Cortex of kidney (tissue), 1 donor: Measurements from ENCODE around the gene AKAP14.
A peak's percentile ranks its signal among the peaks of the same experiment; 100 is the strongest.
"Not testable (repeated sequence)": the region's sequence is repeated elsewhere in the genome, so short reads cannot be mapped to it uniquely, and the experiment has no call there.

Experiments
- DNase-seq: peaks from one replicate; lab custom pipeline; 2025; lab: John Stamatoyannopoulos, UW

The AKAP14 gene

DNA sequence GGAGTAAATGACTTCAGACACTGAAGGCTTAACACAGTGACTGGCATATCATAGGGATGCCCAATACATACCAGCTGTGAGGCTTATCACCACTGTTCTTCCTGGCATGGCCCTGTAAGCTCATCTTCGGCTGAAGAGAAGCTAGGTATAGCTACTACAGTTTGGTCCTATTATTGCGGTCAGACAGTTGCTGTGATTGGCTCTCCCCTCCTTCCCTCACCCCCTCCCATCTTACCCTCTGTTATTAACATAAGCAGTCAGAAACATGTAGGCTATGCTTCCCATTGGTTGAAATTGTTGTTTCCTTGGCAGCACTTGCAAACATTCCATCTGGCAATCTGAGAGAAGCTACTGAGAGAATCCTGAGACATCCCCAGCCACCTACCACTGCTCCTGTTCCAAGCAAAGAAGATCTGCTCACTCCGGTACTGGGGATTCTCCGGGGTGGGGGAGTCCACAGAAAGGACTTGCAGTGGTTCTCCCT, at the start of gene AKAP14:
TSS of gene AKAP14 (plus strand) at position 51 of the 484 bp plus-strand sequence. CDS start 7,331 bp downstream, outside the sequence.
- no peak for DNase-seq

DNA sequence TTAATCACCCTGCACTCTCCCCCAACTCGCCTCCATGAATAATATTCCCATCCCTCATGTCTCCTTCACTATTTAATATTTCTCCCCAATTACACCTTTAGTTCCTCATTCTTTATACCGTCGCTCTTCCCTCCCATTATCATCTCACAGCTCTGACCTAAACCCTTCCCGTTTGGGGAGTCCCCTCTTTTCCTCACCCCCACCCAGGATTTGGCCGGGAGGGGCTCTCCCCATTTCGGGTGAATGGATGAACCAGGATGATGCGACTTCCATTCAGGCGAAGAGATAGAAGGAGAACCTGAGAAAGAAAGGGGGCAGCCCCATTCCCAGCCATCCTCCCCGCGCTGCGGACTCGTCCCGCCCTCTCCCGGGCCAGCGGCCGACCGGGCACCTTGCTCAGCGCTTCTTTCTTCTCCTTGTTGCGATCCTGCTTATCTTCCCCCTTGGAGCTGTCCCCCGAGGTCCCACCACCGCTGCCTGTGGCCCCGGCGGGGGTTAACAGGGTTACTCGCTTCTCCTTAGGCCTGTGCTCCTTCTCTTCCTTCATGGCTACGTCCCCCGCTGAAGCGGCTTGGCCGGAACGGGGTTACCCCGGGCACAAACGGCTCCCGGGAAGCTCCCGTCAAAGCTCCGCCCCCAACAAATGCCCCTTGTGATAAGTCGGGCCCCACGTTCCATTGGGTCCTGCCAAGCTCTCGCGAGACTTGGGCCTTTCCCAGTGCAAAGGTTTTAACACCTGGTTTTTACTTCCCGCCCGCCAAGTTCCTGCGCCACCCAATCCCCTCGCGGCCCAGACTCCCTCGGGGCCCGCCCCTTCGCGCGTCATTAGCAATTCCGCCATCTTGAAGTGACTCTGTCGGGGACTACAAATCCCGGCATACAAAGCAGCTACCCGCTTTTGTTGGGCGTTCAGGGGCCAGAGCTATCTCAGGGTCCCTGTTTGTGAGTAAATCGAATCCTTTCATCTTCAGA, 43.0 kb upstream of the AKAP14 start, which contains the start of gene UPF3B:
TSS of gene UPF3B (minus strand) at position 582 of the 972 bp plus-strand sequence. CDS start at position 547, 35 bp downstream.
- peak; percentile 60 for DNase-seq

DNA sequence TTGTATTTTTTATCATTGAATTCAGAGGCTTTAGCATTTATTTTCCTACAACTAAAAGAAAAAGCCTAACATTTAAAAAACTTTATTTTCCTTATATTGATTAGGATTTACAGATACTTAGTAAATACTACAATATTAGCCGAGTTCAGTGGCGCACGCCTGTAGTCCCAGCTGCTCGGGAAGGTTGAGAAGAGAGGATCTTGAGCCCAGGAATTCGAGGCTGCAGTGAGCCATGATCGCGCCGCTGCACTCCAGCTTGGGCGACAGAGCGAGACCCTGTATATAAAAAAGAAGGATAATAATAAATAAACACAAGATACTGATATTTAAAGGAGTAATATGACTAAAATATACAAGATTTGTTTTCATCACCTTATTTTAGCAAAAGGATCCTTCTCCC, 42.2 kb upstream of the AKAP14 start:
- no peak for DNase-seq

DNA sequence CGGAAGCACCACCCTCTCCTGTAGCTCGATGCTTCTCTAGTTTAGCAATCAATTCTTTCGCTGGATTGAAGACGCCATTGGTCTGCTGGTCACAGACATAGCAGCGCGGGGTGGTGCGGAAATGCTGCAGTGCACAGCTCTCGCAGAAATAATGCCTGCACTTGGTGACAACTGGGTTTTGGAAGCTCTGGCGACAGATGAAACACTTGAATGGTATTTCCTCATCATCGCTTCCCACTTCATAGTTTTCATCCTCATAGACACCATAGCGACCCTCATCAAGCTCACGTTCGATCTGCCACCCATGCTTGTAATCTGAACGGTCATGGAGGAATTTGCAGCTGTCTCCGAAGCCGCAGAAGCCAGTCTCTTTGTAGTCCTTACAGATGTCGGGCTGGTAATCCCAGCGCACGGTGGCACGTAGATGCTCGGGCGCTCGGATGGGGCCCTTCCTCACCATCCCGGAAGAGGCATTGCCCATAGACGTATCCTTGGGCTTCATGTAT, 25.0 kb upstream of the AKAP14 start:
- DNase-seq: no peak

DNA sequence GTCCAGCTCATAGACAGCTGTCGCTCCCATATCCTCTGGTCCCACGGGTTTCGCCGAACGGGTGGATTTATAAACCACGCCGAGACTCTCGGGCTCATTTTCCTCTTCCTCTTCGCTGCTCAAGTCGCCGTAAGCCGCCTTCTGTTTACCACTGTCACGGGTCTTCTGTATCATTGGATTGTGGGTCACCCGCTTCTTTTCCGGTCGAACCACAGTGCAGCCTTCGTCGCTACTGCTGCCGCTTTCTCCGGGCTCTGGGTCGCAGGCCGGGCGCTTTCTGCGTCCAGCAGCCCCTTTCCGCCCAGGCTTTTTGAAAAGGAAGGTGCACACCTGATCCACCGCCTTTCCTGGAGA, 24.5 kb upstream of the AKAP14 start:
- no peak for DNase-seq

DNA sequence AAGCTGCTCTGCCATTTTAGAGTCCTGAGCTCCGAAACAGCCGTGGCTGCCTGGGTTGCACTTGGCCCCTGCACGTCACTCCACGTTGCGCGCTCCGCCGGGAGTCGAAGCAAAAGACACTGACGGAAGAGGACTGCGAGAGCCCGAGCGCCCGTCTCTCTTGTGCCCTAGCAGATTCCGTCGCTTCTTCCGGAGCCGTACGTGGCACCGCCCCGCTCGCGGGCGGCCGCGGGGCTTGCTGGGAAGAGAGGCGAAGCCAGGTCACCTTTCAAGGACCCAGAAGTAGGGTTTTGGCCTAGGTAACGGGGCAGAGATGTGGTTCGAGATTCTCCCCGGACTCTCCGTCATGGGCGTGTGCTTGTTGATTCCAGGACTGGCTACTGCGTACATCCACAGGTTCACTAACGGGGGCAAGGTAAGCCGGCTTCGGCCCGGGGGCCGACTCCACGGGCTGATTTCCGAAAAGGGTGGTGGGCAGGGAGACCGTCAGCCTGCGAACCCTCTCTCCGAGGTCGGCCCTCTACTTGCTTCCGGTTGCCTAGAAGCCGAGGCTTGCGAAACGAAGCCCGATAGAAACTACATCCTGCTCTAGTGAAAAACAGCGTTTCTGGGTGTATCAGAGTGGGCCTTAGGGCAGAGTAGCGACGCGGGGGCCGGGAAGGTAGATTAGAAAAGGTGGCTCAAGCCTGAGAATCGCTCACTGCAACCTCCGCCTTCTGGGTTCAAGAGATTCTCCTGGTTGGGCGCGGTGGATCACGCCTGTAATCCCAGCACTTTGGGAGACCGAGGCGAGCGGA, 23.9 kb upstream of the AKAP14 start, which contains the start of the genes NDUFA1 and RNF113A:
TSS of gene NDUFA1 (plus strand) at position 234 of the 797 bp plus-strand sequence. CDS start at position 314, 80 bp downstream.
TSS of gene RNF113A (minus strand) at position 135 of the 797 bp plus-strand sequence. CDS start at position 15, 120 bp downstream.
- DNase-seq: peak; percentile 34

DNA sequence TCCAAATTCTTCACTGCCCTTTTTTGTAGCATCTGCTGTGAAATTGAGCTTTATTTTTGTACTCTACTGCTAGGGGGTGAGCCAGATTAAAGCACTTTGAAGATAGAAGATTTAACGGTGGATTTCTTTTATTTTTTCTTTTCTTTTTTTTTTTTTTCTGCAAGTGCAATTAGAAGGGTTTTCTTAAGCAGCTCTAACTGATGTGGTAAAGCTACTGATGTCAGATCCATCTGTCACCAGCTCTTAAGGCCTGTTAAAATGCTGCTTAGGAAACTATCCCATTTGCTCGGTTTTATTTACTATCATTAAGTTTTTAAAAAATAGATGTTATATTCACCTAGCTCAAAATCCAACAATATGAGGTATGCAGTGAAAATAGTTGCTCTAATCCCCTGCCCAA, 17.0 kb upstream of the AKAP14 start:
- no peak for DNase-seq

DNA sequence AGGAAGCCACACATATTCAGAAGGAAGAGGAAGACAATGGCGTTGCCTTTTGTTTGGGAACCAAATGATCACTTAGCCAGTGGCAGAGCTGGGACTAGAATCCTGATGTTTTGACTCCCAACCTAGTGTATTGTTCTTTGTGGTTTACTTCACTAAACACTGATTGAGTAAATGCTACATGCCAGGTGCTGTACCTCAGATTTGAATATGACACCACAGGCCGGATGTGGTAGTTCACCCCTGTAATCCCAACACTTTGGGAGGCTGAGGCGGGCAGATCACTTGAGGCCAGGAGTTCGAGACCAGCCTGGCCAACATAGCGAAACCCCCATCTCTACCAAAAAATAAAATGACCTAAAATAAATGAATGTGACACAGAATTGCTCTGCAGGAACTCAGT, 15.6 kb upstream of the AKAP14 start:
- no peak for DNase-seq

DNA sequence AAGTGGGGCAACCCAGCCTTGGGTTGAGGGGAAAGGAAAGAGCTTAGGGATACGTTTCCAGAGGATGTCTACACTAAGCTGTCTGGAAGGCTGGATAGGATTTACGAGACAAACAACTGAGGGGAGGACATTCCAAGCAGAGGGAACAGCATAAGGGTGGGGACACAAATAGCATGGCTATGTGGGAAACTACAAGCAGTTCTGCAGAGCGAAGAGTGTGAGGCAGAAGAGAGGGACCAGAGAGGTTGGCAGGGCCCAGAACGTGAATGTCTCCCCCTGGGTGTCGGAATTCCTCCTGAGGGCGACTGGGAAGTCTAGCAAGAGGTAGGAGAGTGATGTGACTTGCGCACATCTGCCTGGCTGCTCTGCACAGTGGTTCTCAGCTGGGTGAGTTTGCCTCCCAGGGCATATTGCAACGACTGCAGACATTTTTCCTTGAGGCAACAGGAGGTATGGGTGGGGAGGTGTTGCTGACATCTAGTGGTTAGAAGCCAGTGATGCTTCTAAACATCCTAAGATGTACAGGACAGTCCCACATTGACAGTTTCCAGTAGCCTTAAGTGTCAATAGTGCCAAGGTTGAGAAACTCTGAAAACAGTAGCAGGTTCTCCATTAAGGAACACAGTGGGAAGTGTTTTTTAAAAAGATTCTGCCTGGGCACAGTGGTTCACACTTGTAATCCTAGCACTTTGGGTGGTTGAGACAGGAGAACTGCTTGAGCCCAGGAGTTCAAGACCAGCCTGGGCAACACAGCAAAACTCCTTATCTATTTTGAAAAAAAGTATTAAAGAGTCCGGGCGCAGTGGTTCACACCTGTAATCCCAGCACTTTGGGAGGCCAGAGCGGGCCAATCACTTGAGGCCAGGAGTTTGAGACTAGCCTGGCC, 14.9 kb upstream of the AKAP14 start:
- DNase-seq: no peak

DNA sequence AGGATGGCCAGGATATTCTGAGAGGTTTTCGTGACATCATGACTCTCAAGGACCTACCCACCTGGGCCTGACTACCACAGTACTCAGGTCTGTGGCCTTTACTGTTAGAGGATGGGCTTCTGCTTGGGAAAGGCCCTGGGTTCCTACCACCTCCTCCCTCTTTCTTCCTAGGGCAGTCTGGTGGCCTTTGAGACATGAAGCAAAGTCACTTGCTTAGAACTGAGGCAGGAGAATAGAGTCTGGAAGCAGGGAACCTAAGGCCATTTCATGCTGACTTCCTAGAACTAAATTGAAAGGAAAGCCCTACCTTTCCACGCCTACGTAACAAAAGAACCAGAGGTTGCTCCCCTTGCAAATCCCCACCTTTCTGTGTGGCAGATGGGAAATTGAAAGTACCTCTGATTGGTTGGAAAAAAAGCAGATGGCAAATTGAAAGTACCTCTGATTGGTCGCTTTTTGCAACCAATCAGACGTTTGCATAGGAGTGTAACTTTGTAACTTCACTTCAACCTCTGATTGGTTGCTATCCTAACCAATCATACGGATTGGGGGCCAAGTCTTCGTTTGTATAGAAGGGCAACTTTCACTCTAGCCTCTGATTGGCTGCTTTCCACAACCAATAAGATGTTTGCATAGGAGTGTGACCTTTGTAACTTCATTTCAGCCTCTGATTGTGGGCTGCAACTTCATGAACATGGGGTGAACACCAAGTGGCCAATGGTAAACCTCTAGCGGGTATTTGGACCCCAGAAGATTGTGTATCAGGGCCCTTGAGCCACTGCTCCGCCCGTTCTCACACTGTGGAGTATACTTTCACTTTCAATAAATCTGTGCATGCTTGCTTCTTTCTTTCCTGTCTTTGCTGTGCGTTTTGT, 9.9 kb upstream of the AKAP14 start:
- DNase-seq: no peak

DNA sequence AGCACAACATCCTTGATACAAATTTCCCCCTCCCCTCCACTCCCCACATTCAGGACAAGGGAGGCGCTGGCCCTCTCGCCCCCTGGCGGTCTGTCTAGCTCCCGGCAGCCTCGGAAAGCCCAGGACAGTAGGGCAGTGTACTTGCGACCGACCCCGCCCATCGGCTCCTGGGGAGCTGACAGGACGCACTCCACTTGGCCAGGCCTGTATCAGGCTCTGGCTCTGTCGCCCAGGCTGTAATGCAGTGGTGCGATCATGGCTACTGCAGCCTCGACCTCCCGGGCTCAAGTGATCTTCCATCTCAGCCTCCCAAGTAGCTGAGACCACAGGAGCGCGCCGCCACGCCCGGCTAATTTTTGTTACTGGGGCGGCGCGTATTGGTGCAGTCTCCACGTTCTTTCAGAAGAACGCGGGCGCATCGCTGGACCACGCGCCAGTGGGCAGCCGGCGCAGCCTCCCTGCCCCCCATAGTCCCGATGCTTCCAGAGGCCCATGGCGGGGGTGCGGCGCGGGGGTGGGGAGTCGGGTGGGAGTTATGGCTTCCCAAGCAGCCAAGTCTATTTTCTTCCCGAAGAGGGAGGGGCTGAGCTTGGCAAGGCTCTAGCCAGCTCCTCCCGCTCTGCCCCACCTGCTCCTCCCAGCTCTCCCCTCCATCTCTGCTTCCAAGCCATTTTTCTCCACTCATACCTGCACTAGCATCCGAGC, 7.8 kb upstream of the AKAP14 start:
- DNase-seq: no peak

DNA sequence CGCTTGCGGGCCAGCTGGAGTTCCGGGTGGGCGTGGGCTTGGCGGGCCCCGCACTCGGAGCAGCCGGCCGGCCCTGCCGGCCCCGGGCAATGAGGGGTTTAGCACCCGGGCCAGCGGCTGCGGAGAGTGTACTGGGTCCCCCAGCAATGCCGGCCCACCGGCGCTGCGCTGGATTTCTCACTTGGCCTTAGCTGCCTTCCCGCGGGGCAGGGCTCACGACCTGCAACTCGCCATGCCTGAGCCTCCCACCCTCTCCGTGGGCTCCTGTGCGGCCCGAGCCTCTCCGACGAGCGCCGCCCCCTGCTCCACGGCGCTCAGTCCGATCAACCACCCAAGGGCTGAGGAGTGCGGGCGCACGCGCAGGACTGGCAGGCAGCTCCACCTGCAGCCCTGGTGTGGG, 5.1 kb upstream of the AKAP14 start:
- not testable (repeated sequence) for DNase-seq

DNA sequence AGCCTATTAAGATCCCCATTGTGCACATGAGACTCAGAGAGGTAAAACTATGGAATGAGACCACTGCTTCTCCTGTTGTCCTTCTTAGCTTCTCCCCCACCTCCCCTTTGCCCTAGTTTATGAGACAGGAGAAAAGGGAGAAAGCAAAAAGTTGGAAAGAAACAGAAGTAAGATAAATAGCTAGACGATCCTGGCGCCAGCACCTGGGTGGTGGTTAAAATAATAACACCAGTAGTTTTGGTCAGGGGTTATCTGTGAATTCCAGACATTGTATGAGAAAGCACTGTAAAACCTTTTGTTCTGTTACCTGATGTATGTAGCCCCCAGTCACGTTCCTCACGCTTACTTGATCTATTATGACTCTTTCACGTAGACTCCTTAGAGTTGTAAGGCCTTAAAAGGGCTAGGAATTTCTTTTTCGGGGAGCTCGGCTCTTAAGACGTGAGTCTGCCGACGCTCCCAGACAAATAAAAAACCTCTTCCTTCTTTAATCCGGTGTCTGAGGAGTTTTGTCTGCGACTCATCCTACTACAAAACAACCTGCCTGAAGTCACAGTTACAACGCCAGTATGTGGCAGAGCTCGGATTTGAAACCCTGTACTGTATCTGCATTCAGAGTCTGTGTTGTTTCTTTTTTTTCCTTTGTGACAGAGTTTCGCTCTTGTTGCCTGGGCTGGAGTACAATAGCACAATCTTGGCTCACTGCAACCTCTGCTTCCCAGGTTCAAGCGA, 3.6 kb upstream of the AKAP14 start:
- DNase-seq: not testable (repeated sequence)

DNA sequence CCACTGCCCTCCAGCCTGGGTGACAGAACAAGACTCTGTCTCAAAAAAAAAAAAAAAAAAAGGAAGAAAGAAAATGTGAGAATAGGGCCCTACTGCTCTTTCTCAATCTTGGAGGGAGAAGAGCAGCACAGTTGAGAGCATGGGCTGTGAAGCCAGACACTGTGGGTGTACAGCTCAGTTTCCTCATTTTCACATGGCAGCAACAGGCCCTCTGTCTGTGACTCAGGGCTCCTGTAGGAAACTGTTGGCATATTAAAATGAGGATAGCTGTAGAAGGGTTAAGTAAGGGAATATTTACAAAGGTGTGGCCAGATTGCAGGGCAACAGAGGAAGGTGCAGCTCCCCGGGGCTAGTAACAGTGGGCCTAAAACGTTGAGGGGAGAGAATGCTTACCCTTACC, 3.4 kb downstream of the AKAP14 start:
- no peak for DNase-seq

DNA sequence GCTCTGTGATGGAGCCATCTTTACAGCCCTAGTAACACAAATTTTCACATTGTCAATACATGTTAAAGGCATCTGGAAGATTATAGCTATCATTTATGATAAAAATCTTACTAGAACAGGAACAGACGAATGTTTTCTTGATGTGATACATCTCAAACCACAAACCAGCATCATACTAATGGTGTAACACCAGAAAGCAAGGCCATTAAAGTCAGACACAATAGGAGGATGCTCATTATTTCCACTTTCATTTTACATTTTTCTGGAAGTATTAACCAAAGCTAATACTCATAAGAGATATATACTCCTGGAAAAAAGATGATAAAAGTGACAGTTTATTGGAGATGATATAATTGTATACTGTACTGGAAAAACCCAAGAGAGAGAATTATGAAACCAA, 5.3 kb downstream of the AKAP14 start:
- DNase-seq: no peak

DNA sequence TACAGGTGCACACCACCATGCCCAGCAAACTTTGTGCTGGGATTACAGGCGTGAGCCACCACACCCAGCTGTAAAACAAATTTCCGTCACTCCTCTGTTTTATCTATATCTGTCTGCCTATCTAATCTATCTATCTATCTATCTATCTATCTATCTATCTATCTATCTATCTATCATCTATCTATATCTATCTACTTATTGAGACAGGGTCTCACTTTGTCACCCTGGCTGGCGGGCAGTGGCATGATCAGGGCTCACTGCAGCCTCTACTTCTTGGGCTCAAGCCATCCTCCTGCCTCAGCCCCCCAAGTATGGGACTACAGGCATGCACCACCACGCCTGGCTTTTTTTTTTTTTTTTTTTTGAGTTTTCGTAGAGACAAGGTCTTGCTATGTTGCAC, 20.6 kb downstream of the AKAP14 start:
- no peak for DNase-seq

DNA sequence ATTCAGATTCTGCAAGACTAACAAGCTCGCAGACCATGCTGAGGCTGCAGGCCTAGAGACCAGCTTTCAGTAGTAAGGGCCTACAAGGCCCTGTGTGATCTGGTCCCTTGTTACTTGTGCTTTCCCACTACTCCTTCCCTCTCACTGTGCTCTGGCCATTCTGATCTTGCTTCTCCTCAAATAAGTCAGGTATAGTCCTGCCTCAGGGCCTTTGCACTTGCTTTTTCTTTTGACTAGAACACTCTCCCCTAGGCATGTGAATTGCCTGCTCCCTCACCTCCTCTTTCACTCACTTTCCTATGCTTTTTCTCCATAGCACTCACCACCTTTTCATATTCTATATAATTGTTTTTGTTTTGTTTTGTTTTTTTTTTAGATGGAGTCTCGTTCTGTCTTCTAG, 22.2 kb downstream of the AKAP14 start:
- no peak for DNase-seq

DNA sequence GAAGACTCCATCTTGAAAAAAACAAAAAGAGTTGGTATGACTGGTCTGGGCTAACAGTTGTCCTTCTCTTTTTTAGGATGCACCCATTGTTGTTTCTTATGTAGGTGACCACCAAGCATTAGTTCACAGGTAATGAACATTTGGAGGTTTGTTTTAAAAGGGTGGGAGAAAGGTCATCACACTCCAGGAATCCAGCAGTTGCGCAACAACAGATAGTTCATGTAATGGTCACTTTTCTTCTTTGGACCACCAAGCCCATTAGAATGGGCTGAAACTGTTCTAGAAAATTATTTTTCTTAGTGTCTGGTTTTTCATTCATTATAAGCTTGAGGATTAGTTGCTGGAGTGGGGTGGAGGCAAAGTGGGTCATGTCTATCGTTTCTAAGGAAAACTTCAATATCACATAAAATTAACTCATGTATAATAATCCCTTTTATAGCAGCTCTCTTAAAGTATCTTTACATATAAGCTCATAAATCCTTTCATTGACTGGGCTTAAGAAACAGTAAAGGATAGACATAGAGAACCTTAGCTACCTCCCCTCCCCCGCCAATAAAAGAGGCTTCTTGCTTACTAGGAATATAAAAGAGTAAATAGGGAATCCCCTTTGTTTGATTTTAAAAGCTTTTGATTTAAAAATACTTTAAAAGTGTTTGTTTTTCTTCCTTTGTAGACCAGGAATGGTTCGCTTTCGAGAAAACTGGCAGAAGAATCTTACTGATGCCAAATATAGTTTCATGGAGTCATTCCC, 24.3 kb downstream of the AKAP14 start:
- DNase-seq: no peak
